Mesendoderm (in vitro differentiated cells): Measurements from ENCODE around the gene ABCC8.

Experiments used
- DNase-seq: peaks from one replicate; pipeline ENCODE4 v3.0.0; 2013
- H2AK5ac ChIP-seq: 2 replicates; pipeline ENCODE4 v1.6.1; 2013; ENCODE audit warnings: low read length, inconsistent platforms
- H2BK120ac ChIP-seq: 2 replicates; pipeline ENCODE4 v1.6.1; 2013; ENCODE audit warnings: low read depth, mild to moderate bottlenecking, low read length, moderate library complexity, mixed read lengths
- H2BK15ac ChIP-seq: replicated peaks from 2 replicates; pipeline ENCODE4 v1.6.1; 2013; ENCODE audit warnings: low read depth, mild to moderate bottlenecking, moderate library complexity
- H2BK5ac ChIP-seq: 2 replicates; pipeline ENCODE4 v1.6.1; 2013; ENCODE audit warnings: low read length, inconsistent platforms
- H3K18ac ChIP-seq: 2 replicates; pipeline ENCODE4 v1.6.1; 2013; ENCODE audit warnings: mild to moderate bottlenecking, low read length, mixed read lengths
- H3K23ac ChIP-seq: one replicate; pipeline ENCODE4 v1.6.1; 2013; ENCODE audit warnings: low read length
- H3K27ac ChIP-seq: 2 replicates; pipeline ENCODE4 v1.5.1; 2013; ENCODE audit warnings: low read depth, mild to moderate bottlenecking, inconsistent platforms, low read length, moderate library complexity
- H3K27me3 ChIP-seq: 2 replicates; pipeline ENCODE4 v1.6.1; 2013; ENCODE audit warnings: low read length, control low read depth, mild to moderate bottlenecking, inconsistent platforms; ENCODE audit not compliant: insufficient read depth, poor library complexity
- H3K36me3 ChIP-seq: 2 replicates; pipeline ENCODE4 v1.6.1; 2013; ENCODE audit warnings: low read length, inconsistent platforms; ENCODE audit not compliant: control insufficient read depth, insufficient read depth
- H3K4ac ChIP-seq: one replicate; pipeline ENCODE4 v1.6.1; 2013; ENCODE audit warnings: low read depth, mild to moderate bottlenecking, low read length, moderate library complexity
- H3K4me1 ChIP-seq: 2 replicates; pipeline ENCODE4 v1.6.1; 2013; ENCODE audit warnings: low read depth, low read length, inconsistent platforms; ENCODE audit not compliant: control insufficient read depth
- H3K4me2 ChIP-seq: 2 replicates; pipeline ENCODE4 v1.6.1; 2013; ENCODE audit warnings: low read length
- H3K4me3 ChIP-seq: 2 replicates; pipeline ENCODE4 v1.5.1; 2013; ENCODE audit warnings: mild to moderate bottlenecking, low read length
- H3K56ac ChIP-seq: one replicate; pipeline ENCODE4 v1.6.1; 2013; ENCODE audit warnings: low read length
- H3K79me1 ChIP-seq: 2 replicates; pipeline ENCODE4 v1.6.1; 2013; ENCODE audit warnings: low read length, inconsistent platforms
- H3K79me2 ChIP-seq: 2 replicates; pipeline ENCODE4 v1.6.1; 2013; ENCODE audit warnings: mild to moderate bottlenecking, low read length; ENCODE audit not compliant: control insufficient read depth, insufficient read depth
- H3K9ac ChIP-seq: 2 replicates; pipeline ENCODE4 v1.6.1; 2013; ENCODE audit warnings: low read length, inconsistent platforms
- H4K5ac ChIP-seq: one replicate; pipeline ENCODE4 v1.6.1; 2013; ENCODE audit warnings: low read length
- H4K8ac ChIP-seq: one replicate; pipeline ENCODE4 v1.6.1; 2013; ENCODE audit warnings: low read depth, mild to moderate bottlenecking, control low read depth, low read length, moderate library complexity
- WGBS: extraction: QIAGEN DNeasy Blood & Tissue Kit; methylation state at CpG from one replicate; pipeline ENCODE4 v1.1.7; 2013; ENCODE audit warnings: low lambda C conversion rate, missing lambda C conversion rate; ENCODE audit not compliant: insufficient coverage; ENCODE audit errors: extremely low coverage; 5-methylcytosine and 5-hydroxymethylcytosine counted together

Gene ABCC8

DNA sequence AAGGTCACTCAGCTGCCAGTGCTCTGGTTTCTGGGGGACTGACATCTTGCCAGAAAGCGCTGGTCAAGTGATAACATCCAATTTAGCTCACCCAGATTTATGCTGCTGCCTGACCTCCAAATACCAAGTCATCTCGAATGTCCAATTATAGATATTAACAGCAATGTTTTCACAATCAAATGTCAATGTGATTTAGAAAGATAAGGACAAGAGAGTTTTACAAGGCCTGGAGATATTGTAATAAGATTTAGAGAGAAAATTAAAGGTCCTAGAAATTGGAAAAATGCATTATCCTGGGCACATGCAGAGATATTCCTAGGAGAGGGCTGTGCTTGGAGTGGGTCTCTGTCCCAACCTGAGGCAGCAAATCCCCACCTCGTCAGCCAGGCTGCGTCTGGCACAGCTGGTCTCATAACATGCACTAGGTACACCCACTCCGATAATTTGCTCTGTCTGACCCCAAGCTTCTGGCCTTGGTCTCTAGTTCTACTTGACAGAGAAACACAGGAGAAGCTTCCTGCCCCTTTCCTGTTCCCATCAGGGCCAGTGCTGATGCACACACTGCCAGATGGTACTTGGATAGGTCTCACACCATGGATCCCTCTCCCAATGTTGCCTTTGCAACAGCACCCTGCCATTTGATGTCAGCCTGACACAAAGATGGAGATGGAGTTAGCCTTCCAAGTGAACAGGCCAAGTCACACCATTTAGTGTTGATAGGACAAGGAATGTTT is 39.0 kb upstream of the ABCC8 start:
- no peak overlapping the region for H2AK5ac ChIP-seq
- H3K4me3 ChIP-seq, result no peak overlapping the region
- H3K9ac ChIP-seq, result no peak overlapping the region
- H2BK15ac ChIP-seq, result no peak overlapping the region
- H3K36me3 ChIP-seq, result no peaks in the 10 kb centered on the region
- no peak overlapping the region for H4K8ac ChIP-seq
- H4K5ac ChIP-seq, result no peak overlapping the region
- no peaks in the 10 kb centered on the region for H3K79me1 ChIP-seq
- DNase-seq, result no peak
- no peak overlapping the region for H2BK5ac ChIP-seq
- no peak overlapping the region for H3K18ac ChIP-seq
- no peak overlapping the region for H3K4me2 ChIP-seq
- H3K79me2 ChIP-seq, result no peaks in the 10 kb centered on the region
- no peak overlapping the region for H3K23ac ChIP-seq
- no peaks in the 10 kb centered on the region for H3K4me1 ChIP-seq
- WGBS, result no CpG with 5 or more reads among the region's 5 CpGs
- H3K56ac ChIP-seq, result no peak overlapping the region
- H3K27ac ChIP-seq, result no peak overlapping the region
- H2BK120ac ChIP-seq, result no peak overlapping the region
- no peak overlapping the region for H3K4ac ChIP-seq
- H3K27me3 ChIP-seq, result no peaks in the 10 kb centered on the region

DNA sequence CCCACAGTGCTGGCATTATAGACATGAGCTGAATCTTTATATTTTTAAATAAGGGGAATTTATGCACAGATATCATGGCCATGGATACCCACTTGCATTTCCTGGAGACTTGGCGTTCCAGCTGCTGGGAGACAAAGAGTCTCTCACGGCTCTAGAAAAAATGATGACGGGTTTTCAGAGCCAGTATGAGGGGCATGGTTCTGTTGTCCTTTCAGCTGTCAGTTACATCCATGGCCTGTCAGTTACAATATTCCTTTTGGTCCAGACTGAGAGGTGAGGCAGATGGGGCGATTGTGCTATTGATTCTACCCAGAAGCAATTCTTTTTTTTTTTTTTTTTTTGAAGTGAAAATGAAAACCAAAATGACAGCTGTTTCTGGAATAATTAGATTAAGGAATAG is 37.8 kb upstream of the ABCC8 start:
- no peak overlapping the region for H3K9ac ChIP-seq
- WGBS, result no CpG with 5 or more reads among the region's 4 CpGs
- H4K8ac ChIP-seq, result no peak overlapping the region
- no peaks in the 10 kb centered on the region for H3K79me1 ChIP-seq
- H3K4me1 ChIP-seq, result no peaks in the 10 kb centered on the region
- H3K79me2 ChIP-seq, result no peaks in the 10 kb centered on the region
- H2BK120ac ChIP-seq, result no peak overlapping the region
- no peak overlapping the region for H3K4me3 ChIP-seq
- no peak overlapping the region for H3K4ac ChIP-seq
- no peaks in the 10 kb centered on the region for H3K36me3 ChIP-seq
- no peak overlapping the region for H3K27ac ChIP-seq
- DNase-seq, result no peak
- H3K56ac ChIP-seq, result no peak overlapping the region
- no peak overlapping the region for H4K5ac ChIP-seq
- H2AK5ac ChIP-seq, result no peak overlapping the region
- H2BK15ac ChIP-seq, result no peak overlapping the region
- no peak overlapping the region for H2BK5ac ChIP-seq
- no peak overlapping the region for H3K23ac ChIP-seq
- H3K27me3 ChIP-seq, result no peaks in the 10 kb centered on the region
- H3K4me2 ChIP-seq, result no peak overlapping the region
- no peak overlapping the region for H3K18ac ChIP-seq

DNA sequence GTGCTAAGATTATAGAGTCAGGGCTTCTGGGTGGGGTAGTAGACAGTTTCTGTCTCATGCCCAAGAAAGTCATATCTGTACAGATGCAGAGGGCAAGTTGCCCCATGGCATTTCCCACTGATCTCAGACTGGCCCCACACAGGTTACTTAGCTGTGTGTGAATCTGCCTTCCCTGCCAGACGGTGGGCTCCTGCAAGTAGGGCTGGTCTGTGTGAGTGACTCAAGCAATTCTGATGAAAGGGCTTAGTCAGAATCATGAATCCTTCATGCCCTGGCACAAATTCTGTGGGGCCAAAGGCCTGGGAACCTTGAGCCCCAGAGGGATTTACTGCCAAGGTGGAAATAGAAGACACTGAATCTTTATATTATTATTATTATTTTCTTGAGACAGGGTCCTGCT is 37.2 kb upstream of the ABCC8 start:
- Histone ChIP-seq H3K36me3 (no peaks in the 10 kb centered on the region), H4K8ac (no peak overlapping the region), H3K27me3 (no peaks in the 10 kb centered on the region), H3K9ac (no peak overlapping the region), H3K18ac (no peak overlapping the region), H3K79me2 (no peaks in the 10 kb centered on the region), H3K4me1 (no peaks in the 10 kb centered on the region), H3K4me2 (no peak overlapping the region), H3K4me3 (no peak overlapping the region), H3K56ac (no peak overlapping the region), H3K23ac (no peak overlapping the region), H3K79me1 (no peaks in the 10 kb centered on the region), H2BK5ac (no peak overlapping the region), H4K5ac (no peak overlapping the region), H3K27ac (no peak overlapping the region), H2AK5ac (no peak overlapping the region), H2BK120ac (no peak overlapping the region), H2BK15ac (no peak overlapping the region), H3K4ac (no peak overlapping the region)
- no peak for DNase-seq
- no CpG with 5 or more reads among the region's 1 CpG for WGBS

DNA sequence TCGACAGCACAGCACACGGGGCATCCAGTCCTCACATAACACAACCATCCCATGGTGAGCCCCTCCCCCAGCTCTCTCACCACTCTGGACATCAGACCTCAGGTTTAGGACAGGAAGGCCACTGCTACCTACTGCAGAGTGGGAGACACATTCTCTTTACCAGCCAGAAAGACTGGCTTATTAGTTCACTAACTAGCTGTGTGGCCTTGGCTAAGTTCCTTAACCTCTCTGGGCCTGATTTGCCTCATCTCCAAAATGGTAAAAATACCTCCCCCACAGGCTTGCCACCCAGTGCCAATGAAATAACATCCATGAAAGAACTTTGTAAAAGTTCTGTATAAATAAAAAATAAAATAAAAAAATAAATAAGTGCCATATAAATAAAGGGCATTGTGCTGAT is 35.5 kb upstream of the ABCC8 start:
- no peaks in the 10 kb centered on the region for H3K79me1 ChIP-seq
- H3K79me2 ChIP-seq, result no peaks in the 10 kb centered on the region
- no peak overlapping the region for H3K4ac ChIP-seq
- no peak overlapping the region for H2AK5ac ChIP-seq
- no peak for DNase-seq
- no peak overlapping the region for H3K56ac ChIP-seq
- H3K18ac ChIP-seq, result no peak overlapping the region
- H3K4me3 ChIP-seq, result no peak overlapping the region
- no peak overlapping the region for H3K23ac ChIP-seq
- H2BK5ac ChIP-seq, result no peak overlapping the region
- H4K5ac ChIP-seq, result no peak overlapping the region
- H3K27ac ChIP-seq, result no peak overlapping the region
- no peaks in the 10 kb centered on the region for H3K27me3 ChIP-seq
- no peak overlapping the region for H2BK15ac ChIP-seq
- no CpG with 5 or more reads among the region's 2 CpGs for WGBS
- no peak overlapping the region for H3K9ac ChIP-seq
- no peaks in the 10 kb centered on the region for H3K36me3 ChIP-seq
- H4K8ac ChIP-seq, result no peak overlapping the region
- no peak overlapping the region for H2BK120ac ChIP-seq
- H3K4me2 ChIP-seq, result no peak overlapping the region
- no peaks in the 10 kb centered on the region for H3K4me1 ChIP-seq

DNA sequence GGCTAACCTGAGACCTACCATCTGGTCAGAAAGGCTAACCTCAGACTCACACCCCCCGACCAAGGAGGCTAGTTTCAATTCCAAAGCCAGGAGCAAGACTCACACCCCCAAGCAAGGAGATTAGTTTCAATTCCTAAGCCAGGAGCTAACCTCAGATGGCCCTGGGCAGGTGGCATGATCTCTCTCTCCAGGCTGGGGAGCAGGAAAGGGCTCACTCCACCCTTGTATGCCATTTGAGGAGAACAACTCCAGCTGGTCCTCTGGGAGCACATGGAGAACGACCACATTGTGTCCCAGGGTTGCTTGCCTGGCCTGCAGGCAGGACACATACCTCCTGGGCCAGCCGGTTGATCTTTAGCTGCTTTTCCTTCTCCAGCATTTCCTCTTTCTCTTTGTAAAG is 34.9 kb upstream of the ABCC8 start:
- Histone ChIP-seq H2BK5ac (no peak overlapping the region), H3K4me2 (no peak overlapping the region), H3K4me1 (no peaks in the 10 kb centered on the region), H3K79me1 (no peaks in the 10 kb centered on the region), H3K36me3 (no peaks in the 10 kb centered on the region), H3K79me2 (no peaks in the 10 kb centered on the region), H3K56ac (no peak overlapping the region), H3K4ac (no peak overlapping the region), H3K4me3 (no peak overlapping the region), H3K23ac (no peak overlapping the region), H4K5ac (no peak overlapping the region), H2BK15ac (no peak overlapping the region), H2AK5ac (no peak overlapping the region), H3K18ac (no peak overlapping the region), H3K27me3 (no peaks in the 10 kb centered on the region), H3K9ac (no peak overlapping the region), H4K8ac (no peak overlapping the region), H2BK120ac (no peak overlapping the region), H3K27ac (no peak overlapping the region)
- DNase-seq, result no peak
- no CpG with 5 or more reads among the region's 3 CpGs for WGBS
